ENCODE measurements around the gene MVB12B.

MVB12B gene

GRCh38 chr9:126380447-126380846 is 53.8 kb downstream of the MVB12B start:
- in situ Hi-C loops (cut with MboI; ENCODE audit: low sequenced_read_pairs) = no loop called here

- in situ Hi-C loops (cut with MboI; ENCODE audit: low sequenced_read_pairs) = no loop called here
These were observed 54.6 kb downstream of the MVB12B start for GRCh38 chr9:126381195-126381594.

- in situ Hi-C loops (cut with MboI; ENCODE audit: low sequenced_read_pairs) = no loop called here
These were observed 56.9 kb downstream of the MVB12B start for GRCh38 chr9:126383406-126384046.

- in situ Hi-C loops (cut with MboI; ENCODE audit: low sequenced_read_pairs) = no loop called here
These were observed 58.3 kb downstream of the MVB12B start for GRCh38 chr9:126384926-126385325.

GRCh38 chr9:126386088-126386487 is 59.5 kb downstream of the MVB12B start:
- in situ Hi-C loops (cut with MboI; ENCODE audit: low sequenced_read_pairs) = no loop called here

- in situ Hi-C loops (cut with MboI; ENCODE audit: low sequenced_read_pairs) = no loop called here
These were observed 60.1 kb downstream of the MVB12B start for GRCh38 chr9:126386776-126387175.

- in situ Hi-C loops (cut with MboI; ENCODE audit: low sequenced_read_pairs) = no loop called here
These were observed 62.5 kb downstream of the MVB12B start for GRCh38 chr9:126388964-126389708.

GRCh38 chr9:126389992-126390391 is 63.4 kb downstream of the MVB12B start:
- in situ Hi-C loops (cut with MboI; ENCODE audit: low sequenced_read_pairs) = loop anchor here (10.0 kb wide), 1 partner anchor 985 kb away; no protein-coding TSS in a partner anchor

GRCh38 chr9:126390923-126391322 is 64.3 kb downstream of the MVB12B start:
- in situ Hi-C loops (cut with MboI; ENCODE audit: low sequenced_read_pairs) = loop anchor here (10.0 kb wide), 1 partner anchor 986 kb away; no protein-coding TSS in a partner anchor

GRCh38 chr9:126391713-126392661 is 65.4 kb downstream of the MVB12B start:
- in situ Hi-C loops (cut with MboI; ENCODE audit: low sequenced_read_pairs) = loop anchor here (10.0 kb wide), 1 partner anchor 987 kb away; no protein-coding TSS in a partner anchor

- in situ Hi-C loops (cut with MboI; ENCODE audit: low sequenced_read_pairs) = loop anchor here (10.0 kb wide), 1 partner anchor 988 kb away; no protein-coding TSS in a partner anchor
These were observed 66.2 kb downstream of the MVB12B start for GRCh38 chr9:126392662-126393371.

- in situ Hi-C loops (cut with MboI; ENCODE audit: low sequenced_read_pairs) = loop anchor here (10.0 kb wide), 1 partner anchor 989 kb away; no protein-coding TSS in a partner anchor
These were observed 67.2 kb downstream of the MVB12B start for GRCh38 chr9:126393876-126394275.

- in situ Hi-C loops (cut with MboI; ENCODE audit: low sequenced_read_pairs) = loop anchor here (10.0 kb wide), 1 partner anchor 990 kb away; no protein-coding TSS in a partner anchor
These were observed 68.2 kb downstream of the MVB12B start for GRCh38 chr9:126394802-126395201.

- in situ Hi-C loops (cut with MboI; ENCODE audit: low sequenced_read_pairs) = loop anchor here (10.0 kb wide), 1 partner anchor 991 kb away; no protein-coding TSS in a partner anchor
These were observed 69.0 kb downstream of the MVB12B start for GRCh38 chr9:126395439-126396212.

- in situ Hi-C loops (cut with MboI; ENCODE audit: low sequenced_read_pairs) = loop anchor here (10.0 kb wide), 1 partner anchor 992 kb away; no protein-coding TSS in a partner anchor
These were observed 70.4 kb downstream of the MVB12B start for GRCh38 chr9:126397056-126397455.

GRCh38 chr9:126398403-126399058 is 71.9 kb downstream of the MVB12B start:
- in situ Hi-C loops (cut with MboI; ENCODE audit: low sequenced_read_pairs) = loop anchor here (10.0 kb wide), 1 partner anchor 994 kb away; no protein-coding TSS in a partner anchor

- in situ Hi-C loops (cut with MboI; ENCODE audit: low sequenced_read_pairs) = loop anchor here (10.0 kb wide), 1 partner anchor 994 kb away; no protein-coding TSS in a partner anchor
These were observed 72.6 kb downstream of the MVB12B start for GRCh38 chr9:126399251-126399650.

- in situ Hi-C loops (cut with MboI; ENCODE audit: low sequenced_read_pairs) = loop anchor here (10.0 kb wide), 1 partner anchor 995 kb away; no protein-coding TSS in a partner anchor
These were observed 73.2 kb downstream of the MVB12B start for GRCh38 chr9:126399789-126400188.

GRCh38 chr9:126400571-126400970 is 73.9 kb downstream of the MVB12B start:
- in situ Hi-C loops (cut with MboI; ENCODE audit: low sequenced_read_pairs) = no loop called here

Data from HL-60/S4 treated with retinoic acid at 250 ng/mL for 4 days and 3 days (cell line).